Esophagus squamous epithelium (tissue), 5 donors: Measurements from ENCODE around the gene NRF1. TPM values are rescaled to one million over a fixed set of nuclear protein-coding genes. Genes with fewer than 3 reads are reported as not detected.
"Not testable (repeated sequence)": the region's sequence is repeated elsewhere in the genome, so short reads cannot be mapped to it uniquely, and the experiment has no call there.

Experiments
- DNase-seq: peaks from one replicate; lab custom pipeline; 2025; lab: John Stamatoyannopoulos, UW
- H3K27ac ChIP-seq, 4 donors: fragments of 200-600 bp; sonication (generic); one replicate each; pipeline ENCODE4 v1.5.1; 2016 to 2019; ENCODE audit warnings: mild to moderate bottlenecking in 1 of 4
- H3K27me3 ChIP-seq, 4 donors: fragments of 200-600 bp; sonication (generic); 1 replicate in 3 of 4; 2 replicates in 1 of 4; pipeline versions ENCODE4 v1.5.1 to v1.6.0; 2017 to 2021; ENCODE audit warnings: antibody characterized with exemption in 1 of 4
- H3K36me3 ChIP-seq, 3 donors: fragments of 200-600 bp; sonication (generic); one replicate each; pipeline ENCODE4 v1.5.1; 2016 to 2019
- H3K4me1 ChIP-seq, 3 donors: fragments of 200-600 bp; sonication (generic); one replicate each; pipeline ENCODE4 v1.5.1; 2017 to 2019
- H3K4me3 ChIP-seq, 4 donors: fragments of 200-600 bp; sonication (generic); 1 replicate in 3 of 4; 2 replicates in 1 of 4; pipeline ENCODE4 v1.5.1; 2016 to 2019; ENCODE audit warnings: mild to moderate bottlenecking in 2 of 4, moderate library complexity in 1 of 4
- H3K9me3 ChIP-seq, 3 donors: fragments of 200-600 bp; sonication (generic); one replicate each; pipeline ENCODE4 v1.5.1; 2016 to 2019
- CTCF ChIP-seq, 6 experiments: fragments of 450-650 bp in 4 of 6; fragments of 200-600 bp in 2 of 6; sonication (generic) in 2 of 6; IDR thresholded peaks; one replicate each; pipeline ENCODE4 v1.5.1; 2016 to 2019; ENCODE audit warnings: antibody characterized with exemption in 6 of 6, mild to moderate bottlenecking in 4 of 6, moderate library complexity in 4 of 6
- POLR2A ChIP-seq, 4 donors: fragments of 450-650 bp; IDR thresholded peaks; one replicate each; pipeline ENCODE4 v1.6.1; 2017; ENCODE audit warnings: antibody characterized with exemption in 4 of 4, mild to moderate bottlenecking in 4 of 4, moderate library complexity in 3 of 4
- WGBS, 2 donors: methylation state at CpG; one replicate each; pipeline ENCODE4 v1.1.5; 2018; 5-methylcytosine and 5-hydroxymethylcytosine counted together
- intact Hi-C: fragments of 100-400 bp; cut with DNase I; formaldehyde crosslinking; loops from one replicate; pipeline ENCODE4 v1.15.0; 2022
- total RNA-seq, 4 donors: library from RNA; depleted of rRNA; stranded (reverse); fragments of >200 nt; gene quantifications; one replicate each; pipeline ENCODE4 v1.1.0, GENCODE V29; 2016
- donor health status: DM: yes; HTN: yes; CAD: no.

Gene NRF1
- total RNA-seq, 4 donors from 2014 or later, result 10.0 to 18.3 (median 13.3) TPM

GRCh38 chr7:129657363-129657762, 45.8 kb downstream of the NRF1 start:
- no peak for TF ChIP-seq CTCF (IDR thresholded peaks at IDR 0.05)
- TF ChIP-seq POLR2A (IDR thresholded peaks at IDR 0.05), result no peak
- H3K4me1 ChIP-seq, result no peaks in the 10 kb centered on the region
- H3K9me3 ChIP-seq, result peaks cover 0 to 15% (median 4%) of the 10 kb centered on the region in 3 donors
- 70 to 71% methylated on average over 8 of the region's 8 CpGs for WGBS, 2 donors
- H3K4me3 ChIP-seq, result no peak overlapping the region
- peaks cover 0 to 52% (median 8%) of the 10 kb centered on the region in 3 donors for H3K36me3 ChIP-seq
- H3K27me3 ChIP-seq, result no peaks in the 10 kb centered on the region
- no peak for DNase-seq
- H3K27ac ChIP-seq, result no peak overlapping the region
- intact Hi-C loops, result no loop called here

- not testable (repeated sequence) for DNase-seq, H3K27me3 ChIP-seq, H3K27ac ChIP-seq, H3K4me1 ChIP-seq, H3K4me3 ChIP-seq
- intact Hi-C loops, result loop anchor here (10.0 kb wide), 2 partner anchors 165 to 355 kb away; no protein-coding TSS in a partner anchor
- Histone ChIP-seq H3K9me3 (peaks cover 0 to 15% (median 4%) of the 10 kb centered on the region in 3 donors), H3K36me3 (peaks cover 0 to 61% (median 8%) of the 10 kb centered on the region in 3 donors)
- WGBS, 2 donors, result 75 to 100% methylated on average over 1 to 2 of the region's 2 CpGs
These were observed 48.4 kb downstream of the NRF1 start for GRCh38 chr7:129659907-129660306.

- Histone ChIP-seq H3K4me3 (no peak overlapping the region), H3K36me3 (peaks cover 0 to 67% (median 8%) of the 10 kb centered on the region in 3 donors), H3K27ac (no peak overlapping the region), H3K4me1 (no peaks in the 10 kb centered on the region), H3K9me3 (peaks cover 0 to 15% (median 4%) of the 10 kb centered on the region in 3 donors), H3K27me3 (no peaks in the 10 kb centered on the region)
- intact Hi-C loops, result loop anchor here (10.0 kb wide), 2 partner anchors 163 to 353 kb away; no protein-coding TSS in a partner anchor
- DNase-seq, result no peak
- 96 to 97% methylated on average over 4 of the region's 4 CpGs for WGBS, 2 donors
- TF ChIP-seq POLR2A (IDR thresholded peaks at IDR 0.05) (no peak), CTCF (IDR thresholded peaks at IDR 0.05) (no peak)
These were observed 50.2 kb downstream of the NRF1 start for GRCh38 chr7:129661645-129662182.

GRCh38 chr7:129663240-129663639, 51.7 kb downstream of the NRF1 start:
- Histone ChIP-seq H3K36me3 (peaks cover 0 to 56% (median 8%) of the 10 kb centered on the region in 3 donors), H3K9me3 (peaks cover 0 to 15% (median 4%) of the 10 kb centered on the region in 3 donors)
- intact Hi-C loops, result loop anchor here (10.0 kb wide), 2 partner anchors 162 to 352 kb away; no protein-coding TSS in a partner anchor
- WGBS, 2 donors, result 90% methylated on average over 2 of the region's 32 CpGs; no CpG with 5 or more reads in 1 of the 2 donors
- not testable (repeated sequence) for H3K4me3 ChIP-seq, H3K4me1 ChIP-seq, H3K27ac ChIP-seq, DNase-seq, H3K27me3 ChIP-seq

GRCh38 chr7:129664029-129665012, 52.8 kb downstream of the NRF1 start:
- 28 to 68% methylated on average over 3 to 5 of the region's 5 CpGs for WGBS, 2 donors
- Histone ChIP-seq H3K4me1 (no peaks in the 10 kb centered on the region), H3K36me3 (peaks cover 0 to 45% (median 8%) of the 10 kb centered on the region in 3 donors), H3K27me3 (no peaks in the 10 kb centered on the region), H3K27ac (no peak overlapping the region), H3K4me3 (no peak overlapping the region), H3K9me3 (peaks cover 0 to 15% (median 4%) of the 10 kb centered on the region in 3 donors)
- intact Hi-C loops, result loop anchor here (10.0 kb wide), 2 partner anchors 160 to 350 kb away; no protein-coding TSS in a partner anchor
- DNase-seq, result no peak
- TF ChIP-seq CTCF (IDR thresholded peaks at IDR 0.05), result peak in 5 of 6 experiments; percentile 20 to 60 (median 40)
- no peak for TF ChIP-seq POLR2A (IDR thresholded peaks at IDR 0.05)
